CD4-positive, alpha-beta T cell treated with Interferon gamma for 1 hour (primary cell): Measurements from ENCODE around the gene IFITM10.
"Not testable (repeated sequence)": the region's sequence is repeated elsewhere in the genome, so short reads cannot be mapped to it uniquely, and the experiment has no call there.

Experiments
- DNase-seq: peaks from one replicate; pipeline ENCODE4 v3.0.0-alpha.2; 2020

The IFITM10 gene

DNA sequence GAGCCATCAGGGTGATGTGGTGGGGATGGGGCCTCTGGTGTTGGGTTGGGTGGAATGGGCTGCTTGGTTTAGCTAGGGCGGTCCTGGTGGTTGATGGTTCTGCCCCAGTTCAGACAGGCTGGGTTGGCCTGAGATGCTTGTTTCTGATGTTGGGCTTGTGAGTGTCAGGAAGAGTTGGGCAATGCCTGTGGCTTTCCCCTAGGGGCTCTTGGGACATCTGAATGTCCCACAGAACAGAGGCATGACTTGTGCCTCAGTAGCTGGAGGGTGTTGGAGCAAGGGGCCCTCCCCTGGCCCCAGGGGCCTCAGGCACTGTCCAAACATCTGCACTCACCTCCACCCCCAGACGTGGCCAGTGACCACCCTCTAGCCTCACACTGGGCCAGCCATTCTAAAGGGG, 27.3 kb upstream of the IFITM10 start:
- DNase-seq: peak; percentile 43

DNA sequence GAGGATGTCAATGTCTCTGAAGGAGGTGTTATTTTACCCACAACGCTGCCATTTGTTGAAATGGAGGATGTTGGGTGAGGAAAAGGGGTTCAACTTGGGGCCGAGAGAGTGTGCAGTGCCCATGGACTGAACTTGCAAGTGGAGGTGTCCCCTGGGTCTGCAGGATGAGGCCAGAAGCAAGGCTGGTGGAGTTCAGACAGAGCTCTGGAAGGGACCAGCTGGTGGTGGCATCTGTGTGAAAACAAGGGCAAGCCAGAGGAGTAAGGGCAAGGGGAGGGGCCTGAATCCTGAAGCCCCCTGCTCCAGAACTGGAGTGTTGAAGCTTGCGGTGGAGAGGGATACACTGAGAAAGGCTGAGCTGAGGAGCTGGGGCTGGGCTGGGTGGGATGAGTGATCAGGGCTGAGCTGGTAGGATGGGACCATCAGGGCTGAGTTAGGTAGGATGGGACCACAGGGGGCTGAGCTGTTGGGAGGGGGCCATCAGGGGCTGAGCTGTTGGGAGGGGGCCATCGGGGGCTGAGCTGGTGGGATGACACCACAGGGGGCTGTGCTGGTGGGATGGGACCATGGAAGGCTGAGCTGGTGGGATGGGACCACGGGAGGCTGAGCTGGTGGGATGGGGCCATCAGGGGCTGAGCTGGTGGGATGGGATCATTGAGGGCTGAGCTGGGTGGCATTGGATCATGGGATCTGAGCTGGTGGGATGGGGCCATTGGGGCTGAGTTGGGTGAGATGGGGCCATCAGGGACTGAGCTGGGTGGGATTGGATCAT, 26.7 kb upstream of the IFITM10 start:
- no peak for DNase-seq

DNA sequence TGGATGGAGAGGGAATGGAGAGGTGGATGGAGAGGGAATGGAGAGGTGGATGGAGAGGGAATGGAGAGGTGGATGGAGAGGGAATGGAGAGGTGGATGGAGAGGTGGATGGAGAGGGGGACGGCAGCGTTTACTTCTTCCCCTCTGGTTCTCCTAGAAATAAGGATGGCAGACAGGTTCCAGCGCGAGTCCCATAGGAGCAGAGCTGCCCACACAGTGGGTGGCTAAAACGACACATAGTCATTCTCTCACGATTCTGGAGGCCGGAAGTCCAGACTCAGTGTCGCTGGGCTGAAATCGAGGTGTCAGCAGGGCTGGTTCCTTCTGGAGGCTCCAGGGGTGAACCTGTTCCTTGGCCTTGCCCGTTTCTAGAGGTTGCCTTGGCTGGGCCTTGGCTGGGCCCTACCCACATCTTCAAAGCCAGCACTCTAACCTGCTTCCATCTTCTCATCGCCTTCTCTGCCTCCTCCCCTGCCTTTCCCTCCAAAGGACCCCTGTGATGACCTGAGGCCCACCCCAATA, 26.0 kb upstream of the IFITM10 start:
- no peak for DNase-seq

DNA sequence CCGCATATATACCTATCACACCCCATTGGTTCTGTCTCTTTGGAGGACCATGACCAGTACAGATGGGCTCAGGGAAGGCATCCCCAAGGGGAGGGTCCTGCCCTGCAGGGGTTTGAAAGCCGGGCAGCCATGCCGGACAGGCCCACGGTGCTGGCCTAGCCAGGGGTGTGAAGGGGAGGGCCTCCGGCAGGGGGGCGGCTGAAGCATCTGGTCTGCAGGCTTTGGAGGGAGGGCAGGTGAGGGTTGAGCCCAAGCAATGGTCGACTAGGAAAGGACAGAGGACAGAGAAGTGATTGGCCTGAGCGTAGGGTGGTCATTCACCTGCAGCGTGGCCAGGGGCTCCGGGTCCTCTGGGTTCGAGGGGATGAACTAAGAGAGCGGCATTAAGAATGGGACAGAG, 24.5 kb upstream of the IFITM10 start:
- DNase-seq: no peak

DNA sequence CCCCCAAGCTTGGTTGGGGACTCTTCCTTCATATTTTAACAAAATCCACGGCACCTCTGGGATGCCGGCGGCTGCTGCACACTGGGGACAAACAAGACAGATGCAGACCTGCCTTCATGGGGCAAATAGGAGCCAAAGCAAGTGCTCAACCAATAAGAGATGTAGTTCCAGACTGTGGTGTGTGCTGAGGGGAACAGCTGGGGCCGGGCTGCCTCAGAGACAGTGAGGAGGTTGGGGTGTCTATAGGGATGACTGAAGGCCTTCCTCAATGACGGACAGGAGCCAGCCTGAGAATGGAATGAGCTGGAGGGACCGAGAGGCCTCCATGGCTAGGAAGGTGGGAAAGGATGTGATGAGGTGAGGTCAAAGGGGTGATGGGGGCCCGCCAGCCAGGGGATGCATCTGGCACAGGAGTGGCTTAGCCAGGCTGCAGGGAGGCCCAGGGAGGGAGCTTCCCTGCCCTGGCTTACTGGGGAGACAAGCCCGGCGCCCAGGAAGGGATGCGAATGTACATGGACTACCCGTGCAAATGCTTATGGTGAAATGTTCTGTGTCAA, 23.7 kb upstream of the IFITM10 start:
- DNase-seq: no peak

DNA sequence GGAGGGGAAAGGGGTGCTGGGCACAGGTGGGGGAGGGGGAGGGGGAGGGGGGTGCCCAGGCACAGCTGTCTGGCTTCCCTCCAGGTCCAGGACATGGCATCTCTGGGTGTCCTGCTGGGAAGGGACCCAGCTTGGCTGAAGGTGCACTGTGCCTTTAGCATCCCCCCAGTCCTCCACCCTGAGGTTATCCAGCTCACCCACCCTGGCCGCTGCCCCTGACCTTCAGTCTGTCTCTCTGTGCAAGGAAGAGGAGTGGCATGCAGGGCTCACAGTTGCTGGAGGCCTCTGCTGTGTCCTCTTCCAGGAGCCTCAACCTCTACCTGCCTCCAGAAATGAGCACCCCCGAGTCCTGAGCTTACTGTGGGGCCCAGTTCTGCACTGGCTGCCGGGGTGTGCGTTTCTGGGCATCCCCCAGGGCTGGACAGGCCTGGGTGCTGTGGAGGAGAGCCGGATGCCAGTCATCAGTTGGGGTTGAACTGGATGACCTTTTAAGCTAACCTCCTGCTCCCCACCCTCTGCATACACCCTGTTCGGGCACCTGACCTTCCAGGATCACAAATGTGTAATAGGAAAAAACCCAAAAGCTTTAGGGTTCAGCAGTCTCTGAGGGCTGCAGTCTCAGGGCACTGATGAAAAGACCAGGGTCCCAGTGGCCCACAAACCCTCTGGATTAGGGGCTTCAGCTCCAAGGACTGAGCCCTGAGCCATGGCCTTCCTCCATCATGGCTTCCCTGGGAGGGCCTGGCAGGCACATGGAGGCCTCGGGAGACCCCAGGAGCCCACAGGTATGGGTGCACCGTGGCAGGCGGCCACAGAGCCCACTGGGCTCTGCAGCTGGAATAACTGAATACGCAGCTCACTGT, 23.0 kb upstream of the IFITM10 start:
- DNase-seq: no peak

DNA sequence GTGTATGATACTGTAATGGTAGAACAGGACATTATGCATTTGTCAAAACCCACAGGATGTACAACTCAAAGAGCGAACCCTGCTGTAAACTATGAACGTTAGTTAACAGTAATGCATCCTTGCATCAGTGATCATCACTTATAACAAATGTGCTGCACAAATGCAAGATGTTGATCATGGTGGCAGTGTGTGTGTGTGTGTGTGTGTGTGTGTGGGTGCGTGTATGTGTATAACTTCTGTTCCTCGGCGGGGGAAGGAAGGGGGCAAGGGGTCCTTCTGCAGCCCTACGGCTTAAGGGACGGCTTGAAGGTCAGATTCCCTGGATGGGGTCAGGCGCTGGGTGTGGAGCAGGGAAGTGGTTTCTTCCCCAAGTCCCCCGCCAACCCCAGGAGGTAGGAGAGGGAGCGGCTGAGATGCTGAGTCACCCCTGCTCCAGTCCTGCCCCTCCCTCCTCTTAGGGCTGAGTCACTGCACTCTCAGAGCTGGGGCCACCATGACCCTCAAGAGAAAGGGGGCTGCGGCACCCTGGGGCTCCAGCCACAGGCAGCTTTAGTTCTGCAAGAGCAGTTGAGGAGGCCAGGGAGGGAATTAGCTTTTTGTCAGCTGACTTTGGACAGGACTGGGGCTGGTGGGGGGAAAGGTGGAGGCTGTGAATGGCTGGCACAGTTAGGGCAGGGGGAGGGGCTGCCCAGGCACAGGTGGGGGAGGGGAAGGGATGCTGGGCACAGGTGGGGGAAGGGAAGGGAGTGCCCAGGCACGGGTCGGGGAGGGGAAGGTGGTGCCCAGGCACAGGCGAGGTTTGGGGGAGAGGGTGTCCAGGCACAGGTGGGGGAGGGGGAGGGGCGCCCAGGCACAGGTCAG, 22.1 kb upstream of the IFITM10 start:
- DNase-seq: peak; percentile 56

DNA sequence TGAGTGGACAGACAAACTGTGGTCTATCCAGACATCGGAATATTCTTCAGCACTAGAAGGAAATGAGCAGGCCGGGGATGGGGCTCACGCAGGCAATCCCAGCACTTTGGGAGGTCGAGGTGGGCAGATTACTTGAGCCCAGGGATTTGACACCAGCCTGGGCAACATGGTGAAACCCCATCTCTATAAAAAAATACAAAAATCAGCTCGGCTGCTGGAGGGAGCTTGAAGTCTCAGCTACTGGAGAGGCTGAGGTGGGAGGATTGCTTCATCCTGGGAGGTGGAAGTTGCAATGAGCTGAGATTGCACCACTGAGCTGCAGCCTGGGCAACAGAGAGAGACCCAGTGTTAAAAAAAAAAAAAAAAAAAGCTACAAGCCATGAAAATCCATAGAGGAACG, 21.3 kb upstream of the IFITM10 start:
- peak; percentile 48 for DNase-seq

DNA sequence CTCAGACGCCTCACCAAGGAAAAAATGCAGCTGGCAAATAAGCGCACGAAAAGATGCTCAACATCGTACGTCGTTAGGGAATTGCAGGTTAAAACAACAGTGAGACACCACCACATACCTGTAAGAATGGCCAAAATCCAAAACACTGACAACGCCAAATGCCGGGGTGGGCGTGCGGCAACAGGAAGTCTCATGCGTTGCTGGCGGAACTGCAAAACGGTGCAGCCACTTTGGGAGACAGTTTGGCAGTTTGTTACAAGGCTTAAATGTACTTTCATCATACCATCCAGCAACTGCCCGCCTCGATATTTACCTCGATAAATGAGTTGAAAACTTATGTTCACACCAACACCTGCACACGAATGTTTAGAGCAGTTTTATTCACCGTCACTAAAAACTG, 20.9 kb upstream of the IFITM10 start:
- DNase-seq: no peak

DNA sequence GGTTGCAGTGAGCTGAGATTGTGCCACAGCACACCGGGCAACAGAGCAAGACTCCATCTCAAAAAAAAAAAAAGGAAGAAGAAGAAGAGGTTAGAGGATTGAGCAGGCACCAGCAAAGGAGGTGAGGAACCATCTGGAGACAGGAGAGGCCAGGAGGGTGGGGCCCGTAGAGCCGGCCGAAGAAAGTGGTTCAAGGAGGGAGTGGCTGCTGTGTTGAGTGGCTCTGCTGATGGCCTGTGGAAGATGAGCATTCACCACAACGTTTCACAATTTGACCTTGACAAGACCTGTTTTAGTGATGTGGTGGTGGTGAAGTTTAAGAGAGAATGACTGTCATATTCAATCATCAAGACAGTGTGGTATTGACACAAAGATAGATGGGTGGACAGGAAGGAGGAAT, 20.1 kb upstream of the IFITM10 start:
- DNase-seq: peak; percentile 44

DNA sequence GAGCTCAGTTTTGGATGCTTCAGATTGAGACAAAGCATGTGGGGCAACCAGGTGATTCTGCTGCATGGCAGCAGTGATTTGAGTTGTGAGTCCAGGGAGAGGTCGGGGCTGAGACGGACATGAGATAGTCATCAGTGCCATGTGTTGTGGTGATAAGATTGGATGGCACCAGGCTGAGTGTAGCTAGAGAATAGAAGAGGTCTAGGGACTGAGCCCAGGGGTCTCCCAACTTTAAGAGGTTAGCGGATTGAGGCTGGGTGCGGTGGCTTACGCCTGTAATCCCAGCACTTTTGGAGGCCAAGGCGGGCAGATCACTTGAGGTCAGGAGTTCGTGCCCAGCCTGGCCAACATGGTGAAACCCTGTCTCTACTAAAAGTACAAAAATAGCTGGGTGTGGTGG, 19.7 kb upstream of the IFITM10 start:
- DNase-seq: no peak

DNA sequence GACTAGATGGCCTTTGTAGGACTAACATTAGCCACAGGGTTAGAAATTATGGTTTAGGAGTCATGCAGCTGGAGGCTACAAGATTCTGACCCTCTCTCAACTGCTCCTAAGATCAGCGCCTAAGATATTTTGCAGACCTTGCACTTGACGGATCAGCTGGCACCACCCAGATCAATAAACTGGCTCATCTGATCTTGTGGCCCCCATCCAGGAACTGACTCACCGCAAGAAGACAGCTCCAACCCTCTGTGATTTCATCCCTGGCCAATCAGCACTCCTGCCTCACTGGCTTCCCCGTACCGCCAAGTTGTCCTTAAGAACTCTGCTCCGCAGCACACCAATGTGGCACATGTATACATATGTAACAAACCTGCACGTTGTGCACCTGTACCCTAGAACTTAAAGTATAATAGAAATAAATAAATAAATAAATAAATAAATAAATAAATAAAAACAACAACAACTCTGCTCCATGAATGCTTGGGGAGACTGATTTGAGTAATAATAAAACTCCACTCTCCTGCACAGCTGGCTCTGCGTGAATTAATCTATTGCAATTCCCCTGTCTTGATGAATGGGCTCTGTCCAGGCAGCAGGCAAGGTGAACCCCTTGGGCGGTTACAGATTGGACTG, 19.0 kb upstream of the IFITM10 start:
- not testable (repeated sequence) for DNase-seq

DNA sequence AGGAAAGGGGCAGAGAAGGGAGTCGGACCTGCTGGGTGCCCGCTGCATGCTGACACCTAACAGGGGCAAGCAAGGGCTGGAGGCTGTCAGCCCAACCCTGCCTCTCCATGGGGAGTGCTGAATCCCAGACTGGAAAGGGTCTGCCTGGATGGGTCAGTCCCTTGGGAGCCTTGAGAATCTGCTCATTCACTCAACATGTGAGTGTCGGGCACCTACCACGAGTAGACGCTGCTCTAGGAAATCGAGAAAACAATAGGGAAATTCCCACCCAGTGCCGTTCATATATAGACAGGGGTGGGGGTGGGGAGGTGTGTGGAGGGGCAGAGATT, 17.7 kb upstream of the IFITM10 start:
- DNase-seq: no peak

DNA sequence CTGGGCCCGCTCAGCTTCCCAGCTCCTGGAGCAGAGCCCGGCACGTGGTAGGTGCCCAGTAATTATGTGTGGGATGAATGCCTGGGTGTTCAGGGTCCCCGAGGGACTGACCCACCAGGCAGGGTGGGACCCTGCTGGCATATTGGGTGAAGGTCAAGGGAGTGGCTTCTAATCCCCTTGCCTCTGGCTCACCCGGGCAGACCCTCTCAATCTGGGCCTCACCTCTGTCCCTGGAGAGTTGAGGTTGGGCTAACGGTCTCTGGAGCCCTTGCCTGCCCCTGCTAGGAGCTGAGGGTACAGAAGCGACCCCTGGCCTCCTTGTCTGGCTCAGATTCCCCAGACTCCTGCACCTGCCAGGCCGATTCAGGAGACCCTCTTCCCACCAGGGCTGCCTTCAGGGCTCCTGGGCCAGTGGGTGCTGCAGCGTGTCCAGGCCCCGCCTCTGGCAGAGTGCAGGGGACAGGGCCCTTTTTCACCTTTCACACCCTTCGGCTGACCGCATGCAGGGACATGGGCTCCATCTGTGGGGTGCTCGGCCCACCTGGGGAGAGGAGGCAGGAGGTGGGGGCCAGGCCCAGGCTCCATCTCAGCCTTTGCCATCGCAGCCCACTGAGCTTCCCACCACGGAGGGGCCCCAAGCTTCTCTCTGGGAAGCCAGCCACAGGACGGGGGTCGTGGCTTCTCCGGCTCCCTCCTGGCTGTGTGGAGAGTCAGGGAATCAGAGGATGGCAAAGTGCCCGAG, 17.2 kb upstream of the IFITM10 start:
- DNase-seq: no peak

DNA sequence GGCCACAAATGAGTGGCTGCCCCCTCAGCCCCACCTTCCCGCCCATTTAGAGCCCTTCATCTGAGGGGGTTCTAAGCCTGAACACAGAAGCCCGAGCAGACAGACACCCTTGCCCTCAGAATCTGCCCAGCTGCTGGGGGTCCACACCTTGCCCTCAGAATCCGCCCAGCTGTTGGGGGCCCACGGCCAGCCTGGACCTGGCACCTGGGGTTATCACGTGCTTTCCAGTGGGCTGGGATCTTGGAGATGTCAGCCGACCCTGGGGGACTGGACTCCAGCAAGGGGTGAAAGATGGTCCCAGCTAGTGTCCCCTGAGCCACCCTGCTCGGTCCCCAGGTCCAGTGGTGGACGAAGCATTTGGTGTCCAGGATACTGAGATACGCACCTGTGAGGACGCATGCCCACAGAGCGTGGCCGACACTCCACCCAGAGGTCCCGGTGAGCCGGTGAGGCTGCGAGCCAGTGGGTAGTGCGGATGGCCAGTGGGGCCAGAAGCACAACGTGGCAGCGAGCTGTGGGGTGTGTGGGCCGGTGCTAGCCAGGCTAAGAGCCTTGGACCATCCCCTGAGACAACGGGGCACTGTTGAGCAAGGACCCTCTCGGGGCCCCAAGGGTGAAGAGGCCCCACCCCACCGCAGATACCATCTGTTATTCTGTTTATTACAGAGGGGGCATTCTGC, 16.5 kb upstream of the IFITM10 start:
- DNase-seq: no peak

DNA sequence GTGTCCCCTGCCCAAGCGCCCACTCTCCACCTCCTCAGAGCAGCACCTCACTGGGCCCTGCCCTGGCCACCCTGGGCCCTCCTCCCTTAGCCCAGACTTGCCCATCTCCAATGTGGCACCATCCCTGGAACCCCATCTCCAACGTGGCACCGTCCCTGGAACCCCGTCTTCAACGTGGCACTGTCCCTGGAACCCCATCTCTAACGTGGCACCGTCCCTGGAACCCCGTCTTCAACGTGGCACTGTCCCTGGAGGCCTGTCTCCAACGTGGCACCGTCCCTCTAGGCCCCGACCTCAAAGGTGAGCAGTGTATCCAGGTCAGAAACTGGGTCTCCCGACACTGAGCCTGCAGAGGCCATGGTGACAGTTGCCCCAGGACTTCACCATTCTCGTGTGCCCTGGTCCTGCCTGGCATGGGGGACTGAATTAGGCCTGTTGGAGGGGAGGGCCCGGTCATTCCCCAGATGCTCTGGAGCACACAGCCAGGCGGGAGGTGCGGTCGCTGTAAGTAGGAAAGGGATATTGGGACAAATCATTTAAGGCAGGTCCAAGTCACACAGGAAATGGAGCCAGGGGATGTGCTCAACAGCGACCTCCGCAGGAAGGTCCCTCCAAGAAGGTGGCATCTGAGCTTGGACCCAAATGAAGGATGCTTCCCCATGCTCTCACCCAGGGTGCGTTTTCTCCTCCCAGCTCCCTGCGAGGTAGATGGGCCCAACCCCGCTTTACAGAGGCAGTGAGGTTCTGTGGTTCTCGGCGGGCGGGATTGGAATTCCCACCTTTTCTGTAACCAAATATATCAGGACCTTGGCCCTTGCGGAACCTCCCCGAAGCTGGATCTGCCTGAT, 15.7 kb upstream of the IFITM10 start:
- no peak for DNase-seq

DNA sequence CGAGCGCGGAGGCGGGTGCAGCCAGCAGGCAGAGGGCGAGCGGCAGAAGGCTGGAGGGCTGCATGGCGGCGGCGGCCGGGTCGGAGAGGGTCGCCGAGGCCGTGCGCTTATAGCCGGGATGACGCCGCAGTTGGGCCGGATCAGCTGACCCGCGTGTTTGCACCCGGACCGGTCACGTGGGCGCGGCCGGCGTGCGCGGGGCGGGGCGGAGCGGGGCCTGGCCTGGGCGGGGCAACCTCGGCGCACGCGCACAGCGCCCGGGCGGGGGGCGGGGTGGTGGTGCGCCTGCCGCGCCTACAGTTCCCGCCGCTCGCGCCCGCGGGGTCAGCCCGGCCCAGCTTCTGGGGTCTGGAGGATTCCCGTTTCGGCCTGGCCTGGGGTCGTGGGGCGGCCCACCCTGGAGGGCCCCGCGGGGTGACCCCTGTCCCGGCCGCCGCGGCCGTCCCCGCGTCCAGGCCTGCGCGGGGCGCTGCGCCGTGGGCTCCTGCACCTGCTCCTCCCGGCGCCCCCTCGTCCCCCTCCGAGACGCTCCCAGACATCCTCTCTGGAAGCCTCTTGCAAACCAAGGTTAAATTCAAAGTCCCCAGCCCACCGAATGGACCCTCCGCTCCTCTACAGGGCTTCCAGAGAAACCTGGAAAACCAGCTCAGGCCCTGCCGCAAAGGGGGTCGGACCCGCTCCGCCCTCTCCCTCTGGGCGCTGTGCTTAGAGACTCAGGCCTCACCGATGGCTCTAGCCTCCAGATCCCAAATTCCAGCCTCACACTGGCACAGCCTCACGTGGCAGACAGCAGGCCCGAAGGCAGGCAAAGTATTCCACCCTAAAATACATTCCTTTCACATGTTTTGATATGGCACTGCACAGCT, 13.6 kb upstream of the IFITM10 start, which contains the start of gene CTSD:
CTSD (minus strand) TSS at position 132 of the 866 bp plus-strand sequence; CDS start at position 64, 68 bp downstream.
- peak; percentile 83 for DNase-seq

DNA sequence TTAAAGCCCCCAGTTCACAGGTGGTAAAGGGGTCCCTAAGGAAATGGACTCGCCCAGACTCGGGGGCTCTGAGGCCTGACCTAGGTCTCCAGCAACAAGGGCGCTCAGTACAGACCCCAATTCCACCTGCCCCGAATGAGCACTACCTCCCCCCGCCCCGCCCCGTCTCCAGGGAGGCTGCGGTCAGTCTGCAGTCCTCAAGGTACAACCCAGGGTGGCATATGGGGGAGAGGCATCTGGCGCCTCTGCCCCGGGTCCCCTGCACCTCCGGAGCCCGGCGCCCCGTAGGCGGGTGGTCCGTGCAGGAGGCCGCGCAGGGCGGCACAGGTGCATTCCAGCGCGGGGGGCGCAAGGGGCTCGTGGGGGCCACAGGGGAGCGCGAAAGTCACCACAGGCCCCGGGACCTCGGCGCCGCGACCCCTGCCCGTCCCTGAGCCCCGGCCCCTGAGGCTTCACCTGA, 13.0 kb upstream of the IFITM10 start:
- no peak for DNase-seq
